T-helper 9 cell (primary cell): Measurements from ENCODE around the gene OR10A3.

Experiments used
- DNase-seq: peaks from one replicate; pipeline ENCODE4 v3.0.0-alpha.2; 2020

Gene OR10A3

DNA sequence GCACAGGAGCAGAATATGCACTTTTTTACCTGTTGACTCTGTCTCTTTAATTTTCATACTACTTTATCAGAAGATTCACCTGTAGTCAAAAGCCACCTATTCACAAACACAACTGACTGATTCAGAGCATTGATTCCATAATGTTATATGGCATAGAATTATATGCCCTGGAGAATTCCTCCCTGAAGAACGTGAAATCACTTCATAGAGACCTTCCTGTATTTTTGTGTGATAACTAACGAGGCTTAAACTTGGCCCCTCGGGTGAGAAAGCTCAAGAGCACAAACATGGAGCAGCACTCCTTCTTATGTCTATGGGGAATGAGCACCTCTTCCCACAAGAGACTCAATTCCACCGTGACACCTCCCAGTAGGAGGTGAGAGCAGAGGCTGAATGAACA is 10.3 kb downstream of the OR10A3 start, which contains the start of gene OR10A6:
TSS of gene OR10A6 (minus strand) at position 101 of the 400 bp plus-strand sequence. CDS start 2,606 bp downstream, outside the sequence.
- DNase-seq: no peak

DNA sequence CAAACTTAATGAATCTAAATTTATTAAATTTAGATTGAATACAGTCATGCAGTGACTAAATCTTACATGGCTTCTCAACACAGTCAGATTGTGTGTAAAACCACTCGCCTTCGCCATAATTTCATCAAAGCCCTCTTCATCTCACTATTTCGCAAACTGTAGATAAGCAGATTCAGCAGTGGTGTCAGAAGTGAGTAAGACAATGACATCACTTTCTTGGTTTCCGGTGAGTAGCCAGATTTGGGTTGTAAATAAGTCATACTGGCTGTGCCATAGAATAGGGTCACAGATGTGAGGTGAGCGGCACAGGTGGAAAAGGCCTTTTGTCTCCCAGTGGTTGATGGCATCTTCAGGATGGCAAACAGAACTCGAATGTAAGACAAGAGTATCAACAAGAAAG is 13.9 kb downstream of the OR10A3 start:
- no peak for DNase-seq

DNA sequence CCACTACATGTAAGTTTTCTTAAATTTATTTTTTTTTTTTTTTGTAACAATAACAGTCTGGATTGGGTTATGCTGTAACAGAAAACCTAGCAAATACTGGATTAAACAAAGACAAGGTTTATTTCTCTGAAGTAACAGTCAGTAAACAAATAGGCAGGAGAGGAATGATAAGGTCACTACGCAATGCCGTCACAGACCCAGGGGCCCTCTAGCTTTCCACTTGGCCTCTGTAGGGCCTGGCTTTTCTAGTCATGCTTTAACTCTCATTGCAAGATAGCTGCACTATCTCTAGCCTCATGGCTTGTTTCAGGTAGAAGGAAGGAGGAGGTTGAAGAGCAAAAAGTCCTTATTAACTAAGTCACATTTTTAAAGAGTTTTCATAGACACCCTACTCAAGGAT is 17.0 kb downstream of the OR10A3 start:
- no peak for DNase-seq

DNA sequence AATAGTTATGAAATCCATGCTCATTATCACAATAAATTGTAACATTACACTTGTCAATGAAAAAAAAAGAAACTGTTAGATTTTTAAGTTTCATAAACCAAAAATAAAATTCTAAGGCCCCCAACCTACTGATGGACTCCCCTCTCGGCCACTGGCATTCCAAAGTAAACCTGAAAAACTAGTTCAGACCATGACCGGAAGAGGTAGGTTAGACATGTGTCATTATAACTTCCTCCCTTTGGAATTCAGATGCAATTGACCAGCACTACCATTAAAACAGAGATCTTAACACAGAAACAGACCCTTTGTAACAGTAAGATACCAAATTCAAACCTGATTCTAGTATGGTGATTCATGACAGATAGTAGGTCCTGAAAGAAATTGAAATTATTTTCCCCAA is 23.4 kb downstream of the OR10A3 start:
- no peak for DNase-seq

DNA sequence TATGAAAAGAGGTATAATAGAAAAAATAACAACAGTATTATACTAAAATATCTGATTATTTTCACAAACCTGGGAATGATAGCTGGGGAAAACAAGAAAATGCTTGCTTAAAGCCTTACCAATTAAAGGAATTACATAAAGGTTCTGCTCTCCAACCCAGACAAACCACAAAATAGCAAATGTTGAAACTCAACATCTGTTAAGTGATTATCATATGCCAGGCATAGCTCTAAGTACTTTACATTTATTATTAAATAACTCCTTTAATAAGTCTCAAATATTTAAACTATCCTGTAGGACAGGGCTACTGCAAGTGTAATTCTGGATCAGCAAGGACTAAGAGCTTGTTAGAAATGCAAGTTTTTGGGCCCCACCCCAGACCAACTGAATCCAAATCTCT is 30.5 kb downstream of the OR10A3 start:
- DNase-seq: no peak

DNA sequence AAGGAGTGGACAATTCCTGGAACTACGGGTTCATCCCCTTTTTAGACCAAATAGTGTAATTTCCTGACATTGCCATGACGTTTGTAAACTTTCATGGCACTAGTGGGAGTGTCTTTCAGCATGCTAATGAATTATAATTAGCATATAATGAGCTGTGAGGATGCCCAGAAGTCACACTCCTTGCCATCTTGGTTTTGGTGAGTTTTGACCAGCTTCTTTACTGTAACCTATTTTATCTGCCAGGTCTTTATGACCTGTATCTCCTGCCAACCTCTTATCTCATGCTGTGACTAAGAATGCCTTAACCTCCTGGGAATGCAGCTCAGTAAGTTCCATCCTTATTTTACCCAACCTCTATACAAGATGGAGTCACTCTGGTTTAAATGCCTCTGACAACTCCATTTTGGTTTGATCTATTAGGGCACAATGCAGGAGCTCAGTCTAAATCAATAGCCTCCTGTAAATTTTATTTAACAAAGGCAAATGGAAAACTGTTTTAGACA is 31.2 kb downstream of the OR10A3 start:
- DNase-seq: no peak

DNA sequence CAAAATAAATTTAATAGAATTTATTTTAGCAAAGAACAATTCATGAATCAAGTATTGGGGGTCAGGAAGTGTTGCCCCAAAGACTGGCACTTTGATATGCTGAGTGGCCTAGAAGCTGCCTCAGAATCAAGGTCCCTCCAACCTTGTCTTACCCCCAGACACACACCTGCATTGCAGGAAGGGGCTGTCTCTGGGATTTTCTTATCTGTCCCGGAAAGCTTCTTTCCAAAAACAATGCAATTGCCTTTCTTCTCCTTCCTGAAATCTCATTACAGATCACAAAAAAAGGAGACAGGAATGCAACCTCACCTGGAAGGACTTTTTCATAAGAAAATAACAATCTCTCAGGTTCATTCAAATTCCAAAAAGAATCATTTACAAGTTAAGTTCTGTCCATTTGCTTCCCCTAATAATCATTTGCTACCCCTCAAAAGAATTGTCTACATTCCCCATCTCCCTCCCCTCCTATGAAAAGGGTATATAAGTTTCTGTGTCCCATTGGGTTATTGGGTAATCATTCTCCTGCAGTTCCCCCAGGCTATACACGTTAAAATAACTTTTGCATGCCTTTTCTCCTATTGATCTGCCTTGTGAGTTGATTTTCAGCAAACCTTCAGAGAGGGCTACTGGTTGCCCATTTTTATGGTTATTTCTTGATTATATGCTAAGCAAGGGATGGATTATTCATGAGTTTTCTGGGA is 31.8 kb downstream of the OR10A3 start:
- no peak for DNase-seq

DNA sequence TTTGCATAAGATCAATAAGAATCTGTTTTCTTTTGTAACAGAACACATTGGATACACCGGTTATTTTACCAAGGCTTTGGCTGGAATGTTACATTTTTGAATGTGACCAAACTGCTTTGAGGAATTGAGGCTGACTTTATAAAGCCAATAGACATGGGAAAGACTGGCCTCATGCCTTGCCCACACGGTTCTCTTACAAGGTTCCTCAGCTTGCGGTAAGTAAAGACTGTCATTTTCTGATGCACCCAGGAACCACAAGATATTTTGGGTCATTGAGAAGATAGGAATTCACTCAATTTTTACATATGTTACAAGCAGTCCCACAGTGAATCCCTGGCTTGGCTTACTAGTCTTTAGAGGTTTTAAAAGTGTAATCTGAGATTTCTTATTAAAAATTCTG is 34.4 kb downstream of the OR10A3 start:
- DNase-seq: no peak

DNA sequence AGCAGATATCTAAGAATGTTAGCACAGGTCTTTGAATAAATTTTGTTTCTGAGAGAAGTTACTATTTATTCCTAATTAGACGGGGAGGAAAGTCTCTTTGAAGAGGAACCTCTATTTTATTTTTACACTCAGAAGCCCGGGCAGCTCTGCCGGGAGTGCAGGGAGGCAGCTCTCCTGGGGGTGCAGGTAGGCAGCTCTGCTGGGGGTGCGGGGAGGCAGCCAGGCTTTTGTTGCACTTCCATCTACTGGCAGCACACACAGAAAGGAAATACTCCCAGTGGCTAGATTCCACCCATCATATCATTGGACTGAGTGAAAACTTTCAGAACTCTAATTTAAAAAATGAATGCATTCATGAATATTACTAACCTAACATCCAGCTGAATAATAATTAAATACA is 35.0 kb downstream of the OR10A3 start:
- no peak for DNase-seq

DNA sequence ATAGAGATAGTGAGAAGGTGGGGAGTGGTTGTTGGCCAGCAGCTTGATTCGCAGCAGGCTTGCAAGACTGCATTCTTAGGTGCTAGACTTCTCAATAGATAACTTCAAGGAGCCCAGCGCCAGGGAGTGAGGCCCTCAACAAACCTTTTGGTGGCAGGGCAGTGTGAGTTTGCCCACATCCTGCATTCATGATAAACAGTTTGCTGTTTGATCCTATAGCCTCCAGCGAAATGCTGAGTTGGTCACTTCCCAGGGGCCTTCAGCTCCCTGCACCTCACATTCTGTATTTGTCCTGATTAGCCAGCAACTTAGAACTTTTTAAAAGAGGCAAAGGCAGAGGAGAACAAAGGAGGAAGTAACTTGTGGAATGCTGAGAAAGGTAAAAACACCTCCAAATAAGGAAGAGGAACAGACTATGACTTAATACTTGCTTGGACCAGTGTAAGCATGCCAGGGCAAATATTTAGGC is 35.5 kb downstream of the OR10A3 start:
- no peak for DNase-seq

DNA sequence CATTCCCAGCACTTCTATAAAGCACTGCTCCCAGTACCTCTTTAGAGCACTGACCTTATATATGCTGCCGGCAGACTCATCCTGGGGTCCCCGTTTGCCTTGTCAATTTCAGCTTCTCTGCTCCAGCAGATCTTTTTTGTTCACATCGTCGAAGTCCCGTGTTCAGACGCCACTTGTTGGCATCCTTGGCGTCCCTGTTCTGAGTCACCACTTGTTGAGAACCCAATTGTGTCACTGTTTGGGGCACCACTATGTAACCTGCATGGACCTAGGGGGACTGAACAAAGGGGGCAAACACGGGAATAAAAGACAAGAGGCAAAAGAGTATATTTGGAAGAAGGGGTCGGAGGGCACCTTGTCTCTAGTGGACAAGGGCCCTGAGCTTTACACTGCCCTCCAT is 36.0 kb downstream of the OR10A3 start:
- no peak for DNase-seq

DNA sequence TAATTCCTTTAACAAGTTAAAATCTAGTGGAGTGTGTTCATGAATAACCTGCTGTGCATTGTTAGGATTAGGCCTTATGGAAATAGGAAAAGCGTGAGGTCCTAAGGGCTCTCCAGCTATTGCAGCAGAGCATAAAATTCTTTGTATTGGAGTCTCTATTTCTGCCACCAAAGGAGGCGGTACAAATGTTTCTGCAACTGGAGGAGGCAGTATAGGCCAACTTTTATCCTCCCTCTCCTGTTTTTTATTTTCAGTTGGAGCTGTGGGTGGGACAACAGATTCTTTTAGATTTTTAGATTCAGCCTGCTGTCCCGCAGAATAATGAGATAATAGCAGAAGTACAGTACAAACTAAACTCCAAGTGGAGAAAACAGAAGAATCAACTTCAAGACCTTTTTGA is 36.6 kb downstream of the OR10A3 start:
- no peak for DNase-seq

DNA sequence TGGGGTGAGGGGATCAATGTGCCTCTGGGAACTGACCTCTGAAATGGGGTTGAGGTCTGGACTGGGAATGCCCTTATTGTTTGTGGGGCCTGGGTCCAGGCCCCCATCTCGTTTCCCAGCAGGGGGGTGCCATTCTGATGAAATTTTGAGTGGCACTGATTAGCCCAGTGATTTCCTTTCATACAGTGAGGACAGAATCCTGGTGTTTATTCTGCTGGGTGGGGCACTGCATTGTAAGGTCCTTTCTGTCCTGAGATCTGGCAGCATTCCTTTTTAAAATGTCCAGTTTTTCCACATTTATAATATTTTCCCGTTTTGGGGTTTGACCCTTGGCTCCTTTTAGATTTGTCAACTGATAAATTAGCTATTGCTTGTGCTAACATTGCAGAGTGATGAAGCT is 37.6 kb downstream of the OR10A3 start:
- DNase-seq: no peak

DNA sequence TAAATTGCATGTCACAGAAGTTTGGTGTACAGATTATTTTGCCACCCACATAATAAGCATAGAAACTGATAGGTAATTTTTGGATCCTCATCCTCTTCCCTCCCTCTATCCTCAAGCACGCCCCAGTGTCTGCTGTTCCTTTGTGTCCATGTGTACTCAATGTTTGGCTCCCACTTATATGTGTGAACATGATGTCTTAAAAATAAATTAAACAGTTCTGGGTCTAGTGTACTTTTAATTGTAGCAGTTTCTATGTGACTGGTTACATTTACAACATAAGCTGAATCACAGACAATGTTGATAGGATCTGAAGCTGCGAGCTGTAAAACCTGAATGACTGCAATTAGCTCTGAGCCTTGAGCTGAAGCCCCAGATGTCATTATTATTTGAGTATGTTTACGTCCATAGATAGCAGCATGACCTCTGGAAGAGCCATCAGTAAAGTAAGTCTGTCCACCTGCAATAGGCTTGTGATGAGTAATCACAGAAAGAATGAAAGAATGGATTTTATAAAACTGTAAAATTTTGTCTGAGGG is 40.1 kb downstream of the OR10A3 start:
- DNase-seq: no peak

DNA sequence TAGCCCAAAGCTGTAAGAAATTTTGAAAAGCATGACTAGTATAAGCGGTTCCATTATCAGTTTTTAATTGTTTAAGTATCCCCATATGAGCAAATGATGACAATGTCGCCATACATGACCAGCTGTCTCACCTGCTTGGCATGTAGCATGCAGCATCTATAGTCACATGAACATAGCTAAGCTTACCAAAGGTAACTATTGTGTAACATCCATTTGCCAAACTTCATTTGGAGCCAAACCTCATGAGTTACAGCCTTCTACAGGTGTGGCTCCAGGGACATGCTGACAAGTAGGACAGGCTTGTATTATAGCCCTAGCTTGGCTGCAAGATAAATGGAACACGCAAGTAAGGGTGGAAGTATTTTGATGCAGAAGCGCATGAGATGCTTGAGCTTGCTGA is 40.8 kb downstream of the OR10A3 start:
- DNase-seq: no peak

DNA sequence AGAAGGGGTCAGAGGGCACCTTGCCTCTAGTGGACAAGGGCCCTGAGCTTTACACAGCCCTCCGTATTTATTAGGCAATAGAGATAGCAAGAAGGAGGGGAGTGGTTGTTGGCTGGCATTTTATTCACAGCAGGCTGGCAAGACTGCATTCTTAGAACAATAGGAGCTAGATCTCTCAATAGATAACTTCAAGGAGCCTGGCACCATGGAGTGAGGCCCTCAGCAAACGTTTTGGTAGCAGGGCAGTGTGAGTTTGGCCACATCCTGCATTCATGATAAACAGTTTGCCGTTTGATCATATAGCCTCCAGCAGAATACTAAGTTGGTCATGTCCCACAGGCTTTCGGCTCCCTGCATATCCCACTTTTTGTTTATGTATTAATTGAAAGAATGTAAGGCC is 42.1 kb downstream of the OR10A3 start:
- DNase-seq: no peak

DNA sequence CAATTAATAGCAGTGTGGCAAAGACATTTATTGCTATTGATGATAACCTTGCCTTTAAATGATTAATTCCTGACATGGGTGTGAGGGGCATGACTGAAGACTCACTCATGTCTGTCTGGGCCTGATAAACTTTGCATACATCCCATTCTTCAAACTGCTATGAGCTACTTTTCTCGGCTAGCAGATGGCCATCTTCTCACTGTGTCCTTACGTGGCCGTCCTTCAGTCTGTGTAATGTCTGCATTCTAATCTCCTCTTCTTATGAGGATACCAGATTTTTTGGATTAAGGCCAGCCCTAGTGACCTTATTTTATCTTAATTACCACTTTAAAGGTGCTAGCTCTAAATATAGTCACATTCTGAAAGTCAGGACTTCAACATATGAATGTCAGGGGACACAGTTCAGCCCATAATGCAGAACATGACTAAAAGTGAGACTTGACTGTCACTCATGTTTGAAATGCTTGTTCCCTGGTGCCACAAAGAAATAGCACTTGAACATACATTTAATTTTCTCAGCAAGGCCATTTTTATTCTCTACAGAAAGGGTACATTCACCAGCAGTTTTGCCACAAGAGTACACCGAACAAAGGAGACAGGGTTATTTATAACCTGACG is 42.7 kb downstream of the OR10A3 start:
- no peak for DNase-seq

DNA sequence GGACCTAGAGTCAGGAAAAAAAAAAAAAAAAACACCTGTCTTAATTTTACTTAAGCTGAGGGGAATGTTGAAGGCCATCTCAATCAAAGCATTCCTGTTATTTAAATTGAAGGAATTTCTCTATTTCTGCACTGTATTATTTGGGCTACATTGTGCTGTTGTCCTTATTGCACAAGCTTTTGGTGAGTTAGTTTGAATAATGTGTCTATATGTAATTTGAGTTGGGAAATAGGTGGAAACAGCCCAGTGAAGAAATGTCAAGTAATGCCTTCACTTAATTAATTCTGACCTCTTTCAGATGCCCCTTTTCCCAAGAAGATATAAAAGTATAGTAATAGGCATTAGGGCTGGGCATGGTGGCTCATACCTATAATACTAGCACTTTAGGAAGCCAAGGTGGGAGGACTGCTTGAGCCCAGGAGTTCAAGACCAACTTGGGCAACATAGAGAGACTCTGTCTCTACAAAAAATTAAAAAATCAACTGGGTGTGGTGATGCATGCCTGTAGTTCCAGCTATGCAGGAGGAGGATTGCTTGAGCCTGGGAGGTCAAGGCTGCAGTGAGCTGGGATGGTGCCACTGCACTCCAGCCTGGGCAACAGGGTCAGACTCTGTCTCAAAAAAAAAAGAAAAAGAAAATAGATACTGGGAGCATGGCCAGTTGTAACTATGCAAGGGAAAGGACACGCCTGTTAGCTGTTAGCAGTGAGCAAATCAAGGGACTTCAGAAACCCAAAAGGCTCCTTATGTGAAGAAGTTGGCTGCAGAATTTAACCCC is 45.3 kb downstream of the OR10A3 start:
- DNase-seq: no peak

DNA sequence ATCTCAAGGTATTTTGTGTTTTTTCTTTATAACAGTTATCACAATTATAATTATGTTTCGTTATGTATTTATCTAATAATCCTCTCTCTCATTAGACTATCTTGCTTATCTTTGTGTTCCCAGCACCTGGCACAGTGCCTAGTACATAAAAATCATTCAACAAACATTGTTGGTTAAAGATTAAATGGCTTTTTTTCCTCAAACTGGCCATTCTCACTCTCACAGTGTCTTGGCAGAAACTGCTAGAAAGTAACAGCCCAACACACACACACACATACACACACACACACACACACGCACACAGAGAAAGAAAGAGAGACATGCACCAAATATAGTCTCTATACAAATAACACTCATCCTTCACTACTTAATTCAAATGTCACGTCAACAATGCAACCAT is 47.3 kb downstream of the OR10A3 start:
- no peak for DNase-seq

DNA sequence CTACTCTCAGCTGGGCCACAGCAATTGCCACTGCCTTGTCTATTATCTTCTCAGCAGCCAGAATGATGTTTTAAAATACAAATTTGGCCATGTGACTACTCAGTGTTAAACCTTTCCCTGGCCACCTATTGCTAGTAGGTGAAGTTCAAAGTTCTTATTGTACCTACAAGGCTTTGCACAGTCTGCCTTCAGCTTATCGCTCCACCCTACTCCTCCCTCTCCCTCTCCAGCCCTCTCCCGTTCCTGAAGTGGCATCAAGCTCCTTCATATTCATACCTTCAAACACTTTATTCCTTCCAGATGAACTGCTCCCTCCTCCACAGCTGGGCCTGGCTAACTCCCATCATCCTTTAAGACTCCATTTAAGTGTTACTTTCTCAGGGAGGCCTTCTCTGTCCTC is 47.7 kb downstream of the OR10A3 start:
- no peak for DNase-seq

DNA sequence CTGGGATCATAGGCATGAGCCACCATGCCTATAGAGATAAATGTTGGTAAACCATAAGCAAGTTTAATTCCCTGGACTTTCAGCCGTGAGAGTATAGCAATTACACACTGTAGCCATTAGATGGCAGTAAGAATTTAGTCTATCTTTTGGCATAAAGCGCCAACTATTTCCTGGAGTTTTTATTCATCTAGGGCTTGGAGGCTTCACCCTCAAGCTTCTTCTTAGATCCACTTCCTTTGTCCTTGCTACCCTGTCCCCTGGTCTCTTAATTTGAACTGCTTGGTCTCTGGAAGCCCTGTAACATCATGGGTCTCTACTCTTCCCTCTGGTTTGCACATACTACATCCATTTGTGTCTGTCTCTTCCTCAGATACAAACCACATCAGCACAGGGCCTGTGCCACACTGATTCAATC is 48.7 kb downstream of the OR10A3 start:
- no peak for DNase-seq

DNA sequence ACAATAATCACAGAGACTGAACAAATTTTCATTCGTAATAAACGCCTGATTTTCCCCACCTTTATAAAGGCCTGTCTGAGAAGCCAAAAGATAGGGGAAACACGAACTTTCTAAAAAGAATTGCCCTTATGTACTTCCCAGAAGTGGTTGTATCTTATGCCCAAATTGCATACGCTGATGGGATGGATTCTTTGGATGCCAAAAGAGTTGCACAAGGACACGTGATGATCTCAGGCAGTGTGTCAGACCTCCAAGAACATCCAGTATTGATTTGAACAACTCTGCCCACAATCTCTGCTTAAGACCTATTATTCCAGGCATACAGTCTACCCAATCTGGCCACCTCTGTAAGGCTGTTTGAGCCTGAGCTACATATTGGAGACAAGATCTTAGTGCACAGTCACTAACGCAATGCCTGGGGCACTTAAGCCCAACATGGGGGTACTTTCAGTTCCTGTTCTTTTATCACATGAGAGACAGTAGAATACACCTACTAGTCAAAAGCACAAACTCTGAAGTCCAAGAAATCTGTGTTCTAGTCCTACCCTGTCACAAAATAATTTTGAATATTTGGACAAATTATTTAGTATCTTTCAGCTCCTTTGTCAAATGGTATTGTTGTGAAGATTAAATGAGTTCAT is 49.3 kb downstream of the OR10A3 start:
- no peak for DNase-seq
